ENCODE data around the gene MSANTD1. TPM values are rescaled to one million over a fixed set of nuclear protein-coding genes. Genes with fewer than 3 reads are reported as not detected.

MSANTD1 gene
- total RNA-seq, 1 experiment from 2014 or later: 0.71 TPM

- Histone ChIP-seq H3K27ac (ENCODE audit: low read depth, low read length) (no peak overlapping the region), H3K9me2 (ENCODE audit: insufficient read depth) (no peaks in the 10 kb centered on the region), H3K79me2 (ENCODE audit: insufficient read depth, low read length) (no peaks in the 10 kb centered on the region), H3K36me3 (ENCODE audit: control insufficient read depth in 1 of 2, insufficient read depth in 2 of 2, low read length in 2 of 2) (peaks cover 22 to 31% of the 10 kb centered on the region in 2 experiments; a peak in 3 of 4 replicates), H3K4me3 (replicated peaks in 1 of 2; ENCODE audit: low read depth in 1 of 2, low read length in 2 of 2) (no peak overlapping the region), H3K9ac (ENCODE audit: low read length) (no peak overlapping the region), H4K20me1 (ENCODE audit: insufficient read depth) (no peaks in the 10 kb centered on the region), H3K9me3 (ENCODE audit: control insufficient read depth in 1 of 2, insufficient read depth in 1 of 2, low read depth in 1 of 2, low read length in 2 of 2) (no peaks in the 10 kb centered on the region), H3K27me3 (ENCODE audit: insufficient read depth, low read length) (no peaks in the 10 kb centered on the region), H2AFZ (ENCODE audit: low read depth, low read length, poor library complexity, severe bottlenecking) (no peak overlapping the region), H3K4me2 (ENCODE audit: low read length) (no peak overlapping the region), H3K4me1 (ENCODE audit: control insufficient read depth in 1 of 2, insufficient read depth in 2 of 2, low read length in 2 of 2) (no peaks in the 10 kb centered on the region)
- no peak for DNase-seq (ENCODE audit: low read depth, low spot score)
- BruUV-seq (replicated peaks): no TSS peak
- RAD21 ChIA-PET (ENCODE audit: low non-redundant PET in 1 of 2, low total read pairs in 2 of 2, uncharacterized antibody in 2 of 2, unreplicated experiment in 2 of 2): no interaction called here
- CTCF ChIA-PET: no interaction called here
- TF ChIP-seq CEBPB (IDR thresholded peaks at IDR 0.05; ENCODE audit: low read depth) (no peak), ATF3 (IDR thresholded peaks at IDR 0.05) (no peak), POLR2A (IDR thresholded peaks at IDR 0.05; ENCODE audit: borderline replicate concordance, extremely low read depth, insufficient read depth, insufficient read length) (no peak)
- intact Hi-C loops (cut with micrococcal nuclease): no loop called here
- POLR2A ChIA-PET: no interaction called here
- no peak for ATAC-seq
These were observed 22.5 kb upstream of the MSANTD1 start for GRCh38 chr4:3226467-3226866.

- no peak overlapping the region for H3K4me3 ChIP-seq (replicated peaks in 1 of 2; ENCODE audit: low read depth in 1 of 2, low read length in 2 of 2)
- no peaks in the 10 kb centered on the region for H4K20me1 ChIP-seq (ENCODE audit: insufficient read depth)
- BruUV-seq (replicated peaks): no TSS peak
- ChIA-PET POLR2A (no interaction called here), CTCF (no interaction called here), RAD21 (ENCODE audit: low non-redundant PET in 1 of 2, low total read pairs in 2 of 2, uncharacterized antibody in 2 of 2, unreplicated experiment in 2 of 2) (no interaction called here)
- intact Hi-C loops (cut with micrococcal nuclease): no loop called here
- TF ChIP-seq POLR2AphosphoS5 (IDR thresholded peaks at IDR 0.05; ENCODE audit: low read depth, low read length) (no peak), FOSL1 (IDR thresholded peaks at IDR 0.05; ENCODE audit: low read depth) (no peak), TCF7L2 (IDR thresholded peaks at IDR 0.05; ENCODE audit: borderline replicate concordance, extremely low read depth, insufficient read depth, insufficient read length) (no peak), CEBPB (IDR thresholded peaks at IDR 0.05; ENCODE audit: low read depth) (no peak), SIN3A (IDR thresholded peaks at IDR 0.05; ENCODE audit: low read depth) (no peak), CTCF (IDR thresholded peaks at IDR 0.05 in 2 of 3, conservative IDR thresholded peaks at IDR 0.05 in 1 of 3; ENCODE audit: borderline replicate concordance in 1 of 3, insufficient read depth in 1 of 3, low read depth in 2 of 3, low read length in 2 of 3) (no peak), SP1 (IDR thresholded peaks at IDR 0.05; ENCODE audit: low read depth) (no peak), JUND (IDR thresholded peaks at IDR 0.05) (no peak)
- no peak overlapping the region for H2AFZ ChIP-seq (ENCODE audit: low read depth, low read length, poor library complexity, severe bottlenecking)
- H3K36me3 ChIP-seq (ENCODE audit: control insufficient read depth in 1 of 2, insufficient read depth in 2 of 2, low read length in 2 of 2): peaks cover 22 to 31% of the 10 kb centered on the region in 2 experiments; a peak in 3 of 4 replicates
- ATAC-seq: no peak
- no peak overlapping the region for H3K4me2 ChIP-seq (ENCODE audit: low read length)
- H3K27me3 ChIP-seq (ENCODE audit: insufficient read depth, low read length): no peaks in the 10 kb centered on the region
- no peak overlapping the region for H3K27ac ChIP-seq (ENCODE audit: low read depth, low read length)
- no peak overlapping the region for H3K9ac ChIP-seq (ENCODE audit: low read length)
- H3K9me2 ChIP-seq (ENCODE audit: insufficient read depth): no peaks in the 10 kb centered on the region
- H3K79me2 ChIP-seq (ENCODE audit: insufficient read depth, low read length): no peaks in the 10 kb centered on the region
- DNase-seq (ENCODE audit: low read depth, low spot score): no peak
- H3K4me1 ChIP-seq (ENCODE audit: control insufficient read depth in 1 of 2, insufficient read depth in 2 of 2, low read length in 2 of 2): no peaks in the 10 kb centered on the region
- H3K9me3 ChIP-seq (ENCODE audit: control insufficient read depth in 1 of 2, insufficient read depth in 1 of 2, low read depth in 1 of 2, low read length in 2 of 2): no peaks in the 10 kb centered on the region
These were observed 22.0 kb upstream of the MSANTD1 start for GRCh38 chr4:3226944-3227343.

Data from HCT116 (cell line).